ENCODE results near the gene ABHD16B.
A peak's percentile ranks its signal among the peaks of the same experiment; 100 is the strongest.

DNA sequence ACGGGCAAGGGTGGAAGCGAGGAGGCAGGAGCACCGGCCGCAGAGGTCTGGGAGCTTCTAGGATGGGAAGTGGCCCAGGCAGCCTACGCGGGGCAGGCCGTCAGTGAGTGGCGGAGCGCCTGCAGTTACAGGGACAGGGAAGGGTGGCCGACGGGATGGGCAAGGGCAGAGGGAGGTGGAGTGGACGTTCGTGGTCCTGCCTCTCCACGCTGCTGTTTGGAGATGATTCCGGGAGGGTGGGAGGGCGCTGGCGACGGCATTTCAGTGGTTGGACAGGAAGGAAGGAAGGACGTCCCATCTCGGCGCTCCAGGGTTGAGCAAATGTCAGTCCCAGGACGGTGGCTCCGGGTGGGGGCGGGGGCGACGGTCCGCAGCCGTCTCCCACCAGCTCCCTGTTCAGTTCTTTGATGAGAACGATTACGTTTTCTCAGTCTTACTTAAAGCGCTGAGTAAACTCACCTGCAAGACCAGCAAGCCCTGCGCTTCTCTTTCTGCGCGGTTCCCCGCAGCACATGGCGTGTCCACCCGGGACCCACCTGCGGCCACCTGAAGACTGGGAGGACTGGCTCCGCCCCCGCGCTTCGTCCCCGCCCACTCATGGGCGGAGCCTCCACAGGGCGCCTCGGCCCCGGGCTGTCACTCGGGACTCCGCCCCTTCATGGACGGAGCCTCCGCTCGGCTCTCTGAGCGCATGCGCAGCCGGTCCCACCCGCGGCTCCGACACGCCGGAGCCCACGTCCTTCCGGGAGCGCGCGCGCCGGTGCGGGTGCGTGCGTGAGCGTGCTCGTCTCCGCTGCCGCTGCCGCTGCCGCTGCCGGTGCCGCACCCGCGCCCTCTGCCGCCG is 33.3 kb downstream of the ABHD16B start, which contains the start of gene DNAJC5:
- peak; percentile 47; the same call in 1 of the 2 replicates for TF ChIP-seq ZNF292 (CRISPR knock-in tag; IDR thresholded peaks at IDR 0.05; ENCODE audit: borderline replicate concordance, low read depth)
- peak; percentile 46 for TF ChIP-seq CREB1 (IDR thresholded peaks at IDR 0.05)
- no peak for TF ChIP-seq CREB1 (CRISPR knock-in tag; IDR thresholded peaks at IDR 0.05)
- no peak for TF ChIP-seq RFX1 (IDR thresholded peaks at IDR 0.05)
- no peak; the same call in 1 of the 2 replicates for TF ChIP-seq NFE2L1 (CRISPR knock-in tag; IDR thresholded peaks at IDR 0.05; ENCODE audit: borderline replicate concordance)

Measured in HepG2 (cell line).